ENCODE measurements around the gene DPH2.

- TF ChIP-seq CTCF (IDR thresholded peaks at IDR 0.05) (no peak), POLR2A (IDR thresholded peaks at IDR 0.05) (no peak), POLR2AphosphoS5 (IDR thresholded peaks at IDR 0.05) (no peak)
Measured at GRCh38 chr1:43930949-43931275, 38.9 kb upstream of the DPH2 start.

Data from gastroesophageal sphincter (tissue), 3 donors.